ENCODE results near the gene SLC26A5.
"Not testable (repeated sequence)": the region's sequence is repeated elsewhere in the genome, so short reads cannot be mapped to it uniquely, and the experiment has no call there.

The SLC26A5 gene

DNA sequence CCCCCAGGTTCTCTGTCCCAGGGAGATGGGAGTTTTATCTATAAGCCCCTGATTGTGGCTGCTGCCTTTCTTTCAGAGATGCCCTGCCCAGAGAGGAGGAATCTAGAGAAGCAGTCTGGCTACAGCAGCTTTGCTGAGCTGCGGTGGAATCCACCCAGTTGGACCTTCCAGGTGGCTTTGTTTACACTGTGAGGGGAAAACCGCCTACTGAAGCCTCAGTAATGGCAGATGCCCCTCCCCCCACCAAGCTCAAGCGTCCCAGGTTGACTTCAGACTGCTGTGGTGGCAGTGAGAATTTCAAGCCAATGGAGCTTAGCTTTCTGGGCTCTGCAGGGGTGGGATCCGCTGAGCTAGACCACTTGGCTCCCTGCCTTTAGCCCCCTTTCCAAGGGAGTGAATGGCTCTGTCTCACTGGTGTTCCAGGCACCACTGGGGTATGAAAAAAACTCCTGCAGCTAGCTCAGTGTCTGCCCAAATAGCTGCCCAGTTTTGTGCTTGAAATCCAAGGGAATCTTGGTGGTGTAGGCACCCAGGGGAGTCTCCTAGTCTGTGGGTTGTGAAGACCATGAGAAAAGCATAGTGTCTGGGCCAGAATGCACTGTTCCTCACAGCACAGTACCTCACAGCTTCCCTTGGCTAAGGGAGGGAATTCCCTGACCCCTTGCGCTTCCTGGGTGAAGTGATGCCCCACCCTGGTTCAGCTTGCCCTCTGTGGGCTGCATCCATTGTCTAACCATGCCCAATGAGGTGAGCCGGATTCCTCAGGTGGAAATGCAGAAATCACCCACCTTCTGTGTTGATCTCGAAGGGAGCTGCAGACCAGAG lies 40.0 kb downstream of the SLC26A5 start:
- not testable (repeated sequence) for DNase-seq (ENCODE audit: low read depth in 2 of 2)

GRCh38 chr7:103399687-103400086 lies 46.3 kb downstream of the SLC26A5 start:
- DNase-seq (ENCODE audit: low read depth in 2 of 2): not testable (repeated sequence)

DNA sequence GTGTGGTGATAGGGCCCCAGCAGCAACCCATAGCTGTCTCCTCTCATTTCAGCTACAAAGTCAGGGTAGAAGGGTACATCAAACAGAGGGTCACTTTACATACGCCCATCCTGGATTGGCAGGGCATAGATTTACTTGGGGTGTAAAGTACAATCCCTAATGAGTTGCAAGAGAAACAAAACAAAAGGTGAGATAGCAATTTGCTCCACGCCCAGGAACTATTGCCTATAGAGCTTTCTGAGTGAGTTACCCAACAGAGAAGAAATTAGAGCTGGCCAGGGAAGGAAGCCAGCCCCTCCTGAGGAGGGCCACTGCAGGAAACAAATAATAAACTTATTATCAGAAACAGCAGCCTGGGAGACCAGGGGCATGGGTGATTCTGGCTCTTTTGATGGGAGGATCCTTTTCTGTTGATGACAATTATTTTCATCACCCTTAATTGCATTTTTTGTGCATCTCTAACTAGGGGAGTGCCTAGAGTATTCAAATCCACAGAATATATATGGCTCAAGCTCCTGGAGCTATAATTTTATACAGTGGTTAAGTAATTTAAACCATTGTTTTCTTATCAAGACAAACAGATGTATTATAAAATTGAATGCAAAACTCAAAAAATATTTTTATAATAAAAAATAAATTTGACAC lies 47.4 kb downstream of the SLC26A5 start:
- no peak for DNase-seq (ENCODE audit: low read depth in 2 of 2)

DNA sequence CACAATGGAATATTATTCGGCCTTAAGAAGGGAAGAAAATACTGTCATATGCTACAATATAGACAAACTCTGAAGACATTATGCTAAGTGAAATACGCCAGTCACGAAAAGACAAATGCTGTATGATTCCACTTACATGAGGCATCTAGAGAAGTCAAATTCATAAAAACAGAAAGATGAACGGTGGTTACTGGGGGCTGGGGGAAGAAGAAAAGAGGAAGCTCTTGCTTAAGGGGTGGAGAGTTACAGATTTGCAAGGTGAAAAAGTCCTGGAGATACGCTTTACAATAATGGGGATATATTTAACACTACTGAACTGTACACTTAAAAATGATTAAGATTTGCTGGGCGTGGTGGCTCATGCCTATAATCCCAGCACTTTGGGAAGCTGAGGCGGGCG lies 49.5 kb downstream of the SLC26A5 start:
- no peak for DNase-seq (ENCODE audit: low read depth in 2 of 2)

- DNase-seq (ENCODE audit: low read depth in 2 of 2): no peak
Observed at GRCh38 chr7:103395071-103395470, 50.9 kb downstream of the SLC26A5 start.

- no peak for DNase-seq (ENCODE audit: low read depth in 2 of 2)
Observed at GRCh38 chr7:103394566-103394965, 51.4 kb downstream of the SLC26A5 start.

GRCh38 chr7:103391976-103392375 lies 54.0 kb downstream of the SLC26A5 start:
- DNase-seq (ENCODE audit: low read depth in 2 of 2): no peak

- no peak for DNase-seq (ENCODE audit: low read depth in 2 of 2)
Observed at GRCh38 chr7:103391150-103391549, 54.9 kb downstream of the SLC26A5 start.

- no peak for DNase-seq (ENCODE audit: low read depth in 2 of 2)
Observed at GRCh38 chr7:103389263-103389662, 56.7 kb downstream of the SLC26A5 start.

GRCh38 chr7:103388469-103389140 lies 57.4 kb downstream of the SLC26A5 start:
- no peak for DNase-seq (ENCODE audit: low read depth in 2 of 2)

DNA sequence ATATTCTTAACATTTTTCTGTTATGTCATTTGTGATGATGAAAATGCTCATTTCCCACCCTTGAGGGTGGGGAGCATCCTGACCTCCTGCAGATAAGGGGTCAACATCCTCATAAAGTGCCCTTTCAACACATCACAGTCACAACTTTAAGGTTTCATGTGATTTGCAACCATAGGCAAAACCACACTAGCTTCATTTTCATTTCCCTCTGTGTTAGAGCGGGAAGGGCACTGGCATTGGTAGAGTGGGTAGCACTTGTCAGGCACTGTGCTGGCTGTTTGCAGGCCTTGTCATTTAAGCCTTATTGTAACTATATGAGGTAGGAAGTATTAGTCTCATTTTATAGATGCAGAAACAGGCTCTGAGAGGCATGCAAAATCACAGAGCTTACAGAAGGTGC lies 58.8 kb downstream of the SLC26A5 start:
- DNase-seq (ENCODE audit: low read depth in 2 of 2): no peak

GRCh38 chr7:103382032-103382402 lies 64.0 kb downstream of the SLC26A5 start:
- no peak for DNase-seq (ENCODE audit: low read depth in 2 of 2)

DNA sequence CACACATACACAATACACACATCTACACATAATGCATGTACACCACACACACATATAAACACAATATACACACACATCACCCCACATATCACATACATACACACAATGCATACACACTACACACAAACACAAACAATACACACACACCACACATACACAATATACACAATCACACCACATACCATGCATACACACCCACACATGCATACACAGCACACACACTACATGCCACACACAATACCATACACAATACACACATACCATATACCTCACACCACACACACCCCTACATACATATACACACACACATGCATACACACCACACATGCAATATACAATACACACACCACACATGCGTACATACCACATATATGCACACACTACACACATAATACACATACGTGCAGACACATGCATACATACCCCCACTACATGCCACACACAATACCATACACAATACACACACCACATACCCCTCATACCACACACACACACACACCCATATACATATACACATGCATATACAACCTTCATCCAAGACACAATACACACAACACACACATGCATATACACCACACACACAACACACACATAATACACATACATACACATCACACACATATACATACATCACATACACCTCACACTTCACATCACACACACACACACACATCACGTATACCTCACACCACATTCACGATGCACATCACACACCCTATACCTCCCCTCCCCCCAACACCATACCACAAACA lies 64.6 kb downstream of the SLC26A5 start:
- no peak for DNase-seq (ENCODE audit: low read depth in 2 of 2)

DNA sequence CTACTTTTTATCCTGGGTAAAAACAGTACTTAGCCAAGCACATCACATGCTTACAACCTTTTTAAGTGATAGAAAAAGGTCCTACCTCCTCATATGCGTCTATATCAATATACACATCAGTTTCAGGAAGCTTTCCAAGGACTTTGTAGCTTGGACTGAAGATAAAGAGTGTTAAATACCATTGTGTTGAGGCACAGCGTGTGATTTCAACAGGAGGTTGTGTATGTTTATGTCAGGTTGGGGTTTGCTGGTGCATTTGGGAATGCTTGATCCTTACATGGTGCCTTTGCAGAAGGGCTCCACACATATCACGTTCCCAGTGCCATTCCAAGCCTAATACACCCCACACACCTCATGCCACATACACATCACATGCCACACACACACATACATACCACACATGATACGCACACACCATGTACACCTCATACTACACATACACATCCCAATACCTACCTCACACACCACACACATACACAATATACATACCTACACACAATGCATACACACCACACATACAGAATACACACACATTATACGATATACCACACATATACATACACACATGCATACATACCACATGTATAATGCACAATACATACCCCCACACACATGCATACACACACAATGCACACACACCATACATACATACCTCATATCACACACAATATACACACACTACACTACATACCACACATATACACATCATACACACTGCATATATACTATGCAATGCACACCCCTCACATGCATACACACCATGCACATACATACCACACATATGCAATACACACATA lies 65.4 kb downstream of the SLC26A5 start:
- no peak for DNase-seq (ENCODE audit: low read depth in 2 of 2)

- no peak for DNase-seq (ENCODE audit: low read depth in 2 of 2)
Observed at GRCh38 chr7:103379270-103379975, 66.6 kb downstream of the SLC26A5 start.

DNA sequence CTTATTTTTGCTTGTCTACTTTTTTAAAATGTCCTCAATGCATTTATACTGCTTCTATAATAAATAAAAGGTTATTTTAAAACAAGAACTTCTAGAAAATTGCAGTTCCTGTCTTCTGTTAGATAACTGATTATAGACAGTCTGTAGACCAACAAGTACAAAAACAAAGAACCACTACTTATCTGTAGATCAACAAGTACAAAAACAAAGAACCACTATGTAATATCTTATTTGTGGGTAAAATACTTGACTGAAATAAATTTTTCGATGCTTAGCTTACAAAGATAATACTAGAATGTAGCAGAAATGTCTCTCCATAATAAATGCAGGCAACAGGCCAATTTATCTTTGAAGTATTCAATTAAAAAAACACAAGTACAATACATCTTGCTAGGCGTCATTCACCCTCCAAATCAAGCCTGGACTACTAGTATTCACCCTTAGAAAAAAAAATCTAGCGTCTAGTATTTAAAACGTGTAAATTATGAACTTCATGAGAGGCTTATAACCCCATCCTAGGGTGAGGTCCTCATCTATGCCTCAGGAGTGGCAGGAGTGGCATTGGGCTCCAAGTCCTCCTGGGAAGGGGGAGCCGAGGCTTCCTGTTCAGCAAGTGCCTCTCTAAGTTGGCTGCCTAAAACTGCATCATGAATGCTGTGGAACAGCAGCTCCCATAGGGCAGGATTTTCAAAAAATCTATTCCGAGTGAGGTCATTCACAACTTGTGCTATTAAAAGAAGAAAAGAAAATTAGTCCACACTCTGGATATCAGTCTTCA lies 72.0 kb downstream of the SLC26A5 start:
- no peak for DNase-seq (ENCODE audit: low read depth in 2 of 2)

GRCh38 chr7:103369432-103369831 lies 76.6 kb downstream of the SLC26A5 start:
- DNase-seq (ENCODE audit: low read depth in 2 of 2): no peak

GRCh38 chr7:103349805-103350204 lies 96.2 kb downstream of the SLC26A5 start:
- DNase-seq (ENCODE audit: low read depth in 2 of 2): no peak

DNA sequence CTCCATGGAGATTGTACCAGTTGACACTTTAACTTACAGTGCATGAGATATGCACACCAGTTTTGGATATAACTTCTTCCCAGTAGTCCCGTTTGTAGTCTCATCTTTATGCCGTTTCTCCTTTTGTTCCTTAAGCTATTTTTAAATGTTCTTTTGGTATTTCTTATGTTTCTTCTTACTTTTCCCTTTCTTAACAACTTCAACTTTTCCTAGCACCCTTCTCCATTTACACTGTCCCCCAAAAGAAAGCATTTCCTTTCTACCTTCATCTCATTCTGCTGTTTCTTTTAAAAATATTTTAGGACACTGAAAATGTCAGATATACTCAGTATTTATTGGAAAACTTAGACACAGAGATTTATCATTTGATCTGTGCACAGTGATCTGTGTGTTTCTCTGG lies 97.0 kb downstream of the SLC26A5 start:
- no peak for DNase-seq (ENCODE audit: low read depth in 2 of 2)

DNA sequence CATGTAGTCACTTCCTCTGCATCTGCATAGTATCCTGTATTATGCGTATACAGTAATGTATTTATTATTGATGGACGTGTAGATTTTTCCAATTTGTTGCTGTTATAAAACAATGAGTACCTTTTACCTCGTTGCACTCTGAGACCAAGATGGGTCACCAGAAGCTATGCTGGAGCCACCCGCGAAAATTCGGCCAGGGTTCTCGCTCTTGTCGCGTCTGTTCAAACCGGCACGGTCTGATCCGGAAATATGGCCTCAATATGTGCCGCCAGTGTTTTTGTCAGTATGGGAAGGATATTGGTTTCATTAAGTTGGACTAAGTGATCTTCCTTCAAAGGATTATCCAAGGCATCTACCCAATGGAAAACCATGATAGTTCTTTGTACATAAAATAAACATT lies 97.6 kb downstream of the SLC26A5 start:
- no peak for DNase-seq (ENCODE audit: low read depth in 2 of 2)

All from stimulated activated CD4-positive, alpha-beta T cell treated with anti-CD3 and anti-CD28 coated beads, Interleukin-15, amount 100 ng/mL, for 48 hours (primary cell).